SIG-M5 treated with dmso at 0.1 percent for 504 hours (cell line): ENCODE results near the gene SLC25A28.

Experiments
- DNase-seq: peaks from one replicate; lab custom pipeline; 2025; ENCODE audit not compliant: unreplicated experiment; lab: John Stamatoyannopoulos, UW

Gene SLC25A28

GRCh38 chr10:99619851-99620710 is at the start of gene SLC25A28:
TSS of gene SLC25A28 (minus strand) at chr10:99620439. CDS start at chr10:99620335, 104 bp downstream.
- DNase-seq: peak; percentile 99

GRCh38 chr10:99667108-99667751 is 47.0 kb upstream of the SLC25A28 start:
- no peak for DNase-seq

- DNase-seq: no peak
Observed at GRCh38 chr10:99665304-99665703, 45.1 kb upstream of the SLC25A28 start.

GRCh38 chr10:99661377-99661763 is 41.1 kb upstream of the SLC25A28 start:
- no peak for DNase-seq

GRCh38 chr10:99660662-99661376 is 40.6 kb upstream of the SLC25A28 start:
- DNase-seq: no peak

- no peak for DNase-seq
Observed at GRCh38 chr10:99659868-99660366, 39.7 kb upstream of the SLC25A28 start.

GRCh38 chr10:99659031-99659867 is 39.0 kb upstream of the SLC25A28 start, which contains the start of gene ENTPD7:
TSS of gene ENTPD7 (plus strand) at chr10:99659509. CDS start at chr10:99659957, 448 bp downstream.
- DNase-seq: peak; percentile 92

- DNase-seq: no peak
Observed at GRCh38 chr10:99658622-99659030, 38.4 kb upstream of the SLC25A28 start.

GRCh38 chr10:99656199-99657064 is 36.2 kb upstream of the SLC25A28 start:
- peak; percentile 66 for DNase-seq

- peak; percentile 51 for DNase-seq
Observed at GRCh38 chr10:99654390-99655175, 34.3 kb upstream of the SLC25A28 start.

GRCh38 chr10:99652800-99653390 is 32.7 kb upstream of the SLC25A28 start:
- no peak for DNase-seq

- DNase-seq: no peak
Observed at GRCh38 chr10:99648717-99649116, 28.5 kb upstream of the SLC25A28 start.

GRCh38 chr10:99647601-99648151 is 27.4 kb upstream of the SLC25A28 start:
- no peak for DNase-seq

- no peak for DNase-seq
Observed at GRCh38 chr10:99633832-99634231, 13.6 kb upstream of the SLC25A28 start.

GRCh38 chr10:99631496-99631895 is 11.3 kb upstream of the SLC25A28 start:
- no peak for DNase-seq

- DNase-seq: no peak
Observed at GRCh38 chr10:99630991-99631390, 10.8 kb upstream of the SLC25A28 start.

GRCh38 chr10:99630433-99630832 is 10.2 kb upstream of the SLC25A28 start:
- peak; percentile 16 for DNase-seq

GRCh38 chr10:99629625-99629978 is 9.4 kb upstream of the SLC25A28 start:
- no peak for DNase-seq
